B cell (primary cell): Measurements from ENCODE around the gene IRF8. TPM values are rescaled to one million over a fixed set of nuclear protein-coding genes. Genes with fewer than 3 reads are reported as not detected.

Experiments
- ATAC-seq: fragments of 200-7000 bp; cut with Tn5 transposase; one replicate; pipeline ENCODE4 v1.10.0; 2021; ENCODE audit warnings: low read depth, mild to moderate bottlenecking, moderate number of reproducible peaks, moderate library complexity
- CTCF ChIA-PET: fragments of 350-600 bp; sonication (Branson Sonifier 250); formaldehyde crosslinking; loops from one replicate; lab custom pipeline; 2021; ENCODE audit warnings: antibody characterized with exemption, inconsistent platforms; lab: Charles Lee
- POLR2A ChIA-PET: fragments of 350-600 bp; sonication (Branson Sonifier 250); formaldehyde crosslinking; loops from one replicate; lab custom pipeline; 2021; ENCODE audit warnings: antibody characterized with exemption; lab: Charles Lee
- DNase-seq: peaks from one replicate; pipeline ENCODE4 v3.0.0; 2013
- H2AFZ ChIP-seq: 2 replicates; pipeline ENCODE4 v1.6.1; 2012; ENCODE audit warnings: mild to moderate bottlenecking, low read depth, low read length; ENCODE audit not compliant: insufficient read depth, poor library complexity, severe bottlenecking
- H3K27ac ChIP-seq, 2 donors: 1 replicate in 1 of 2; 2 replicates in 1 of 2; pipeline ENCODE4 v1.5.1; 2012 to 2013; ENCODE audit warnings: low read length in 2 of 2, mild to moderate bottlenecking in 2 of 2, moderate library complexity in 1 of 2
- H3K27me3 ChIP-seq, 4 experiments: fragments of 200-600 bp in 1 of 4; sonication (generic) in 1 of 4; replicated peaks in 1 of 4; 1 replicate in 2 of 4; 2 replicates in 2 of 4; pipeline versions ENCODE4 v1.6.1 to v1.7.0; 2013 to 2016; ENCODE audit warnings: low read length in 3 of 4, mild to moderate bottlenecking in 2 of 4, mixed read lengths in 1 of 4, moderate library complexity in 1 of 4; ENCODE audit not compliant: insufficient read depth in 4 of 4, control insufficient read depth in 3 of 4; ENCODE audit errors: control extremely low read depth in 1 of 4
- H3K36me3 ChIP-seq, 2 experiments: replicated peaks in 1 of 2; 1 replicate in 1 of 2; 2 replicates in 1 of 2; pipeline versions ENCODE4 v1.6.1 to v1.7.1; 2013; ENCODE audit warnings: low read length in 1 of 2; ENCODE audit not compliant: insufficient read depth in 2 of 2, control insufficient read depth in 1 of 2; ENCODE audit errors: control extremely low read depth in 1 of 2, extremely low read depth in 1 of 2
- H3K4me1 ChIP-seq, 2 donors: fragments of 200-600 bp in 1 of 2; sonication (generic) in 1 of 2; 1 replicate in 1 of 2; 2 replicates in 1 of 2; pipeline versions ENCODE4 v1.5.1 to v1.6.1; 2013 to 2017; ENCODE audit warnings: low read length in 2 of 2; ENCODE audit not compliant: control insufficient read depth in 2 of 2, insufficient read depth in 2 of 2
- H3K4me2 ChIP-seq: replicated peaks from 2 replicates; pipeline ENCODE3; 2012; ENCODE audit warnings: mild to moderate bottlenecking, low read depth, low read length; ENCODE audit not compliant: poor library complexity, severe bottlenecking
- H3K4me3 ChIP-seq, 5 experiments: fragments of 200-600 bp in 1 of 5; sonication (generic) in 1 of 5; 1 replicate in 3 of 5; 2 replicates in 2 of 5; pipeline versions ENCODE4 v1.5.1 to v1.7.0; 2011 to 2016; ENCODE audit warnings: low read length in 4 of 5, mild to moderate bottlenecking in 4 of 5, low read depth in 2 of 5, control low read depth in 1 of 5, moderate library complexity in 1 of 5; ENCODE audit not compliant: insufficient read depth in 1 of 5; ENCODE audit errors: control extremely low read depth in 1 of 5, extremely low read depth in 1 of 5
- H3K79me2 ChIP-seq: fragments of 200-600 bp; sonication (generic); one replicate; pipeline ENCODE4 v1.6.0; 2016; ENCODE audit warnings: low read length; ENCODE audit not compliant: control insufficient read depth, insufficient read depth
- H3K9ac ChIP-seq: fragments of 200-600 bp; sonication (generic); 2 replicates; pipeline ENCODE4 v1.6.1; 2017; ENCODE audit warnings: mild to moderate bottlenecking, low read length, moderate library complexity
- H3K9me3 ChIP-seq, 3 donors: one replicate each; pipeline versions ENCODE4 v1.6.1 to v1.7.1; 2013; ENCODE audit warnings: low read length in 2 of 3; ENCODE audit not compliant: control insufficient read depth in 2 of 3, insufficient read depth in 1 of 3; ENCODE audit errors: control extremely low read depth in 1 of 3
- H4K20me1 ChIP-seq: 2 replicates; pipeline ENCODE4 v1.6.0; 2012; ENCODE audit warnings: mild to moderate bottlenecking, low read length; ENCODE audit not compliant: insufficient read depth, control insufficient read depth, poor library complexity, severe bottlenecking
- H3K27ac Mint-ChIP-seq: one replicate; pipeline ENCODE4 v1.8.0; 2021; ENCODE audit warnings: mixed read lengths
- H3K27me3 Mint-ChIP-seq: one replicate; pipeline ENCODE4 v1.8.0; 2021; ENCODE audit warnings: mixed read lengths
- H3K4me1 Mint-ChIP-seq: one replicate; pipeline ENCODE4 v1.8.0; 2021; ENCODE audit warnings: mixed read lengths
- H3K4me3 Mint-ChIP-seq: one replicate; pipeline ENCODE4 v1.8.0; 2021; ENCODE audit warnings: mixed read lengths
- H3K9me3 Mint-ChIP-seq: one replicate; pipeline ENCODE4 v1.8.0; 2022; ENCODE audit warnings: mixed read lengths; ENCODE audit not compliant: insufficient read depth
- CTCF ChIP-seq: fragments of 200-600 bp; IDR thresholded peaks from one replicate; pipeline ENCODE4 v1.8.0; 2022; ENCODE audit warnings: antibody characterized with exemption, mild to moderate bottlenecking
- EZH2 ChIP-seq: IDR thresholded peaks from 2 replicates; pipeline ENCODE4 v1.6.1; 2012; ENCODE audit warnings: borderline replicate concordance, low read depth, mild to moderate bottlenecking, moderate library complexity, low read length; ENCODE audit not compliant: insufficient read depth, poor library complexity, severe bottlenecking
- WGBS: methylation state at CpG from one replicate; pipeline ENCODE4 v1.1.5; 2013; ENCODE audit warnings: missing lambda C conversion rate; ENCODE audit not compliant: insufficient coverage; 5-methylcytosine and 5-hydroxymethylcytosine counted together
- intact Hi-C: fragments of 100-400 bp; cut with micrococcal nuclease; formaldehyde crosslinking; loops from one replicate; pipeline ENCODE4 v1.10.0; 2022
- polyA plus RNA-seq: library from polyadenylated mRNA; depleted of rRNA; stranded (reverse); fragments of >200 nt; gene quantifications from 2 replicates; pipeline ENCODE4 v1.2.3, GENCODE V29; 2012
- total RNA-seq, 2 donors: library from RNA; stranded (reverse); fragments of 120-200 nt in 1 of 2; gene quantifications; 1 replicate in 1 of 2; 2 replicates in 1 of 2; pipeline versions ENCODE4 v1.2.3 to v1.2.4, GENCODE V29; 2013 to 2022

Gene IRF8
- total and polyA plus RNA-seq, 2 donors (not counting 1 experiment from before 2014, with no cell fraction given): 309 to 332 TPM

GRCh38 chr16:85944572-85945423, 45.8 kb downstream of the IRF8 start:
- ChIA-PET CTCF (interaction anchor here (0.8 to 3.0 kb wide), 19 partner anchors 9 to 125 kb away, joined by 3 to 18 read pairs (median 4); no protein-coding TSS in a partner anchor), POLR2A (interaction anchor here (0.6 to 5.2 kb wide), 8 partner anchors 9 to 389 kb away, joined by 3 to 32 read pairs (median 4); no protein-coding TSS in a partner anchor)
- H3K9ac ChIP-seq: peak overlapping the region; percentile 74
- DNase-seq: no peak
- peaks cover 70 to 79% of the 10 kb centered on the region in 2 donors for H3K4me1 ChIP-seq
- peaks cover 66% of the 10 kb centered on the region for H3K79me2 ChIP-seq
- H3K27ac Mint-ChIP-seq: peak overlapping the region; percentile 98
- intact Hi-C loops: loop anchor here (1.0 kb wide), 2 partner anchors 8 to 21 kb away; no protein-coding TSS in a partner anchor
- peaks cover 85% of the 10 kb centered on the region for H3K4me1 Mint-ChIP-seq
- H3K27me3 Mint-ChIP-seq: no peaks in the 10 kb centered on the region
- peak overlapping the region; percentile 21 to 68 (median 64) for H3K4me3 ChIP-seq
- WGBS: 58% methylated on average over 3 of the region's 7 CpGs
- TF ChIP-seq EZH2 (no peak), CTCF (no peak)
- H4K20me1 ChIP-seq: no peaks in the 10 kb centered on the region
- H3K36me3 ChIP-seq: no peaks in the 10 kb centered on the region
- H3K4me3 Mint-ChIP-seq: peak overlapping the region; percentile 94
- H3K9me3 ChIP-seq: no peaks in the 10 kb centered on the region
- H3K4me2 ChIP-seq: peak overlapping the region; percentile 90
- H3K27me3 ChIP-seq: no peaks in the 10 kb centered on the region
- H2AFZ ChIP-seq: peak overlapping the region; percentile 68
- H3K9me3 Mint-ChIP-seq: no peaks in the 10 kb centered on the region
- H3K27ac ChIP-seq: peak overlapping the region; percentile 88 to 92
- peak; percentile 8 for ATAC-seq
